Muscle of arm (tissue), 12 donors: ENCODE data around the gene PYGB. TPM values are rescaled to one million over a fixed set of nuclear protein-coding genes. Genes with fewer than 3 reads are reported as not detected.
"Not testable (repeated sequence)": the region's sequence is repeated elsewhere in the genome, so short reads cannot be mapped to it uniquely, and the experiment has no call there.

Source experiments
- DNase-seq: peaks from one replicate; pipeline ENCODE4 v3.0.0-alpha.2; 2013
- polyA plus RNA-seq, 12 donors: library from polyadenylated mRNA; unstranded; fragments of 120-200 nt; gene quantifications; one replicate each; pipeline ENCODE4 v1.2.1, GENCODE V29; 2013; ENCODE audit not compliant: insufficient read length in 12 of 12

The PYGB gene
- polyA plus RNA-seq, 12 donors = 18.2 to 31.2 (median 23.0) TPM; not detected in 1

DNA sequence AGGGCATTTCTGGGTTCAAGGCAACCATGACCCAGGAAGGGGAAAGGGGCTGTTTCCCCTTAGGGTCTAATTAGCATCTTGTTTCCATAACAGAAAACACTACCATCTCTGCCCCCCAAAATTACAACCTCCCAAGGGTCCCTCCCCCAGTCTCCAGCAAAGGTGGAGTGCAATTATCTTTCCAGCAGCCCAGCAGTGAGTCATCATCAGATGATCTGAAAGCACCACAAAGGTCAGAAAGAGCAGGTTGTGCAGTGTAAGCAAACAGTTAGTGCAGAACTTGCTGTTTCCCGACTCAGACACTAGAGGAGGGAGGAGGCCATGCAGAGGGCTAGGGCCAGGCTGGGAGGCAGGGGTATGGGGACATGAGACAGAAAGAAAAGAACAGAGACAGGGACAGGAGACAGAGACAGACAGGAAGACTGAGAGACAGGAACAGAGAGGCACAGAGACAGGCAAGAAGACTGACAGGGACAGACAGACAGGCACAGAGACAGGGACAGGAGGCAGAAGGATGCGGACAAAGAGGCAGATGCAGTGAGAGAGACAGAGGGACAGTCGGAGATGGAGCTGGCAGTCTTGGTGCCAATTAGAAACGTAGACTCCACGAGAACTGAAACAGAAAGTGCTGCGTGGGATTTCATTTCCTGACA, 62.5 kb downstream of the PYGB start:
- DNase-seq = peak; percentile 31

DNA sequence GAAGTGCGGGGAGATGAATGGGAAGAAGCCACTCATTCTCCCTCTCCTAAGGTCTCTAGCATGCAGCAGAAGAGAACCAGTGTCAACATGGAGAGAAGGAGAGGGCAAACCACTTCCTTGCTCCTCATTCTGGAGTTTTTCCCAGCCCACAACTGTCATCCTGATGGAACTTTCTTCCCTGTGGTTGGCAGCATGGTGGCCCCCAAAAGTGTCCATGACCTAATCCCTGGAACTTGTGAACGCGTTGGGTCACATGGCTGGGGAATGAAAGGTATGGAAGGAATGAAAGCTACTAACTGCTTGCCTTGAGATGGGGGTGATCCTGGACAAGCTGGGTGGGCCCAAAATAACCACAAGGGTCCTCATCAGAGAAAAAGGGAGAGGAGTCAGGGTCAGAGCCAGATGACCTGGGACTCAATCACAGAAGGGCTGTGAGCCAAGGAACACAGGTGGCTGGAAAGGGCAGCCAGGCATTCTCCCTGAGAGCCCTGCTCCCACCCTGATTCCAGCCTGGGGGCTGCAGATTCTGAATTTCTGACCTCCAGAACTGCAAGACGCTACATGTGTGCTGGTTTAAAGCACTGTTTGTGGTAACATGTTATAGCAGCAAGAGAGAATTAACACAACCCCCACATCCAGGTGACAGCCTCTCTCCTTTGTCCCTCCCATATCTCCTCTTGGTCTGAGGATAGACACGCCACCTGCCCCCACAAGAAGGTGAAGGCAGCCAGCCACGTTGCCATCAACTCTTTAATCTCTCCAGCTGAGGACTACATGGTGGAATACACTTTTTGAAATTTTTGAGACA, 63.2 kb downstream of the PYGB start:
- DNase-seq = no peak

DNA sequence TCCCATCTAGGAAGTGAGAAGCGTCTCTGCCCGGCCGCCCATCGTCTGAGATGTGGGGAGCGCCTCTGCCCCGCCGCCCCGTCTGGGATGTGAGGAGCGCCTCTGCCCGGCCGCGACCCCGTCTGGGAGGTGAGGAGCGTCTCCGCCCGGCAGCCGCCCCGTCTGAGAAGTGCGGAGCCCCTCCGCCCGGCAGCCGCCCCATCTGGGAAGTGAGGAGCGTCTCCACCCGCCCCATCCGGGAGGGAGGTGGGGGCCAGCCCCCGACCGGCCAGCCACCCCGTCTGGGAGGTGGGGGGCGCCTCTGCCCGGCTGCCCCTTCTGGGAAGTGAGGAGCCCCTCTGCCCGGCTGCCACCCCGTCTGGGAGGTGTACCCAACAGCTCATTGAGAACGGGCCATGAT, 64.8 kb downstream of the PYGB start:
- not testable (repeated sequence) for DNase-seq

DNA sequence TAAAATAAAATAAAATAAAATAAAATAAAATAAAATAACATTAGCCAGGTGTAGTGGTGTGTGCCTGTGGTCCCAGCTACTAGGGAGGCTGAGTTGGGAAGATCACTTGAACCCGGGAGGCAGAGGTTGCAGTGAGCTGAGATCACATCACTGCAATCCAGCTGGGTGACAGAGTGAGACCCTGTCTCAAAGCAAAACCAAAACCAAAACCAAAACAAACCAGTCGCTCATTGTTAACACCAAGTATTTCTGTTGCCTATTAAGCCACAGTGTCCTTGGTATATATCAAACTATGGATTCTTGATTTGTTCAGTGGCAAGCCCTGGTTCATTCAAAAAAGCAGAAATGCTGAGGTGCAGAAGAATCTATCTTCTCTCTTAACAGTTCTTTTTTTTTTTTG, 65.7 kb downstream of the PYGB start:
- no peak for DNase-seq

DNA sequence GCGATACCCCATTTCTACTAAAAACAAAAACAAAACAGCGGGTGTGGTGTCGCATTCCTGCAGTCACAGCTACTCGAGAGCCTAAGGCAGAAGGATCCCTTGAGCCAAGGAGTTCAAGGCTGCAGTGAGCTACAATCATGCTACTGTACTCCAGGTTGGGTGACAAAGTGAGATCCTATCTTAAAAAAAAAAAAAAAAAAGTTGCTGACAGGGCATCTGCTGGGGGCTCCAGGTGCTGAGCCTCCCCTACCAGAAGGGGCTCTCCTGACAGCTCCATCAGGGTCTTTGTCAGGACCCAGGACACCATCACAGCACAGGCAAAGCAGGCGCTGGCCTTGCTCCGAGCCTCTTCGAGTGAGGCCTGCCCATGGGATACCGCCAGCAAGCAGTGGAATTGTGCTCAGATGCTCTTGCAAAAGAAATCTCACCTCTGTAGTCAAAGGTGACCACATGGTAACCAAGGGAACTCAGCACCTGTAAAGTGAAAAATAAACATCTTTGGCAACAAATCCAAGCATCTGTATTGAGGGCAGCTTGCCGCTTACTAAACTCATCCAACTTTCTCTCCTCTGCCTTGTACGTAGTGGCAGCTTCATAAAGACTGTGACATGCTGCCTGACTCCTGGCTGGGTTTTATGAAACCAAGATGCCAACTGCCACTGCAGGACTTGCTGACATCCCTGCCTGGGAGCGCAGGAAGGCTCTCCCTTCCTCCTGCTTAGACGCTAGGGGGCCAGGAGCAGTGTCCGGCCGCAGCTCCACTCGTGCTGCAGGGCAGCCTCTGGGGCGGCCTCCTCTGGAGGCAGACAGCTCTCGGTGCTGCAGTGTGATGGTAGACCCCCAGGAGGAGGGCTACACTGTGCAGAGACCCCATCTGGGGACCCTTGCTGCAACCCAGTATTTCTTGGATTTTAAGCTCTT, 66.9 kb downstream of the PYGB start:
- DNase-seq = no peak

DNA sequence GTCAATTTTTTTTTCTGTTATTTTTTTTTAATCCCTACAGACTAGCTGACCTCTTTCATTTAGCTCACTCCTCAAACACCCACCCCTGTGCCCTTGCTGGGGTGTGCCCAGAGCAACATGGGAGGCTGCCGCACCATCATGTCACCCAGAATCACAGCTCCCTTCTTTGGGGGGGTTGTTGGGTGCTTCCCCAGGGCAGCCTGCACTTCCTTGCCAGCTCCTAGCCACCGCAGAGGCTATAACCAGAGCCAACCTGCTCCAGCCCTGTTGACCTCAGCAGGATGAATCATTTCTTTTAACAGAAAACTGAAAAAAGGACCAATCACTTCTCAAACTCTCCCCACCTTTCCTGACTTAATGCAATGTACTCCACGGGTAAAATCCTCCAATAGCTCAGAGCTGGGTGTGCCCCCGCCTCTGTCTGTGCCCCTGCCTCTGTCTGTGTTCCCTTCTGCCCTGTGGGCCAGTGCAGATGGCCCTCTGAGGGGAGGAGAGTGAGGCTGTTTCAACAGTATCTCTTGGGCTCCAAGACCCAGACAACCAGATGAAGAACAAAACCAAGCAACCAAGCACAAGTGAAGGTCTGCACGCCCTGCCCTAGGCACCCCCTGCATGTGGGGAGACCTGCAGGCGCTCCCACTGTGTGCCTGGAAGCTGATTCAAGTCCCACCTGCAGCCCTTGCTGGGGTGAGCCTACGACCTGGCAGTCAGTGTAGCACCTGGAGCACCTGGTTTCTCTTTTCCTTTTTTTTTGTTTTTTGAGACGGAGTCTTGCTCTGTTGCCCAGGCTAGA, 67.7 kb downstream of the PYGB start:
- no peak for DNase-seq

DNA sequence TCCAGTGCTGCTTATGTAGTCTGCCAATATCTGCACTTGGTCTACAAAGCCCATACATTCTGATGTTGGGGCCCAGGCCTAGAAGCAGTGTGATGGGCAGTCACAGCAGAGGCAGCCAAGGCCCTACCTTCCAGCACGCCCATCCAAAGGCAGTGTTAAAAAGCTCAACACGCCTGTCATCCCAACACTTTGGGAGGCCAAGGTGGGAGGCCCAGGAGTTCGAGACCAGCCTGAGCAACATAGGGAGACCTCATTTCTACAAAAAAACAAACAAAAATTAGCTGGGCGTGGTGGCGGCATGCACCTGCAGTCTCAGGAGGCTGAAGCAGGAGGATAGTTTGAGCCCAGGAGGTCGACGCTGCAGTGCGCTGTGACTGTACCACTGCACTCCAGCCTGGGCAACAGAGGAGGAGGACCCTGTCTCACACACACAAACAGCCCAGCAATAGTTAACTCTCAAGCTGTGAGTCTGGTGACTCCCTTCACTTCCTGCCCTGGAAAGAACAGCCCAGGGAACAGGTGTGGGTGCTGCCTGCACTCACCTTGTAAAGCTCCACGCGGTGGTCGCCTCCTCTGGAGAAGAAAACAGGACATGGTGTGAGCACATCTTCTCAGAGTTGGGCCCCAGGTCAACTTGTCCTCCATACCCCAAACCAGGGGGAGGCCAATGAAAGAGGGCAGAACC, 68.8 kb downstream of the PYGB start:
- no peak for DNase-seq

DNA sequence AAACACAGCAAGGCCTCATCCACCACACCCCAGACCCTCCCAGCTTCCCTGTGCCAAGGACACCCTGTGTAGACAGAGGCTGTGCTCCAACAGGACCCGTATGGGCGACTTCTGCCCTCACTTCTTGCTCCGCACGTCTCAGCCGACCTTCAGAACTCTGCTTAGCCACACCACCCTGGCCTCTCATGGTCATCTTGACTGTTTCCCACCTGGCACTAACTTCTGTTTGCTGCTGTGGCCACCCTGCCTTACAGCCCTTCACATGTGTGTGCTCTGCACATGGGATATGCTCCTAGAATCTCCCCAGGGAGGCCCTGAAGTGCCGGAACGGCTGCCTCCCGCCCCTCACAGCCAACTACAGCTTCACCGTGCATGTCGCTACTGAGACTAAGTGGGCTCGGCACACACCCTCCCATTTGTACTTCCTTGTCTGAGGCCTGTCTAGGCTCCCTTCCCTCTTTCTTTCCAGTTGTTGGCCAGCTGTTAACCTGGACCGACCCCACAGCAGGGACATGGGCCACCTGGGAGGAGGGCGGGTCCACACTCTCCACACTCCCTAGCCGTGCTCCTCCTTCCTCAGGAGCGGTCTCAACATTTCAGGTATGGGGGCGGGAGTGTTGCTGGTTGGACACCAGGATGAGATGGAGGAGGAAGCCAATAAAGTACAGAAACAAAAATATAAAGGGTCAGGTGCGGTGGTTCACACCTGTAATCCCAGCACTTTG, 69.6 kb downstream of the PYGB start:
- DNase-seq = no peak

DNA sequence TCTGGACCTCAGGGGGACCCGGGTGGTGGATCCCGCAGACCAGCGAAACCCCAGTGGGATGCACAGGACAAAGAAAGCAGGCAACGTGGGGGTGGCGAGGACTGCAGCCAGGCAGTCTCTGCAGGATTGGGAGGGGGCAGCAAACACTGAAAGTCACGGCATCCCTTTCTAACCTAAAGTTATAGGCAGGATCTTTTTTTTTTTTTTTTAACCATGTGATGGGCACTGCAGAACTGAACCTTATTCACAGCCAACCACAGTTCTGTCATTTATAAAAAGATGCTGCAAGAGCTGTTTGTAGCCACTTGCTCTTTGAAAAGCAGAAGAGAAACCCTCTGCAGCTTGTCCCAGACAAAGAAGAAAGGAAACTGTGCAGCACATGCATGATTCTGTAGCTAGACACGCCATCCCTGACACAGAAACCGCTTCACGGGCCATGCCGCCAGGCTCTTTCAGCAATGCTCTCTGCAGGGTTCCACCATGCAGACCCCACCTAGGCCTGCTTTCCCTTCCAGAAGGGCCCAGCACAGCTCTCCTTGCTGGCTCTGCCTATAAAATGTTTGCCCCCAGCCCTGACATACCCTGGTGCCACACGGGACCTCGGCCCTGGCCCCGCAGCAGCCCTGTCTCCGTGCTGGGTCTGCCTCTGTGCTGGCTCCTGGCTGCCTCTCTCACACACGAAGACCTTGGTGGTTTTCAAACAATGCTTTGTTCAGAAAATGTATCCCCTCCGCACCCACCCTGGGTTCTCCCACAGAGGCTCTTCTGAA, 70.8 kb downstream of the PYGB start:
- no peak for DNase-seq

DNA sequence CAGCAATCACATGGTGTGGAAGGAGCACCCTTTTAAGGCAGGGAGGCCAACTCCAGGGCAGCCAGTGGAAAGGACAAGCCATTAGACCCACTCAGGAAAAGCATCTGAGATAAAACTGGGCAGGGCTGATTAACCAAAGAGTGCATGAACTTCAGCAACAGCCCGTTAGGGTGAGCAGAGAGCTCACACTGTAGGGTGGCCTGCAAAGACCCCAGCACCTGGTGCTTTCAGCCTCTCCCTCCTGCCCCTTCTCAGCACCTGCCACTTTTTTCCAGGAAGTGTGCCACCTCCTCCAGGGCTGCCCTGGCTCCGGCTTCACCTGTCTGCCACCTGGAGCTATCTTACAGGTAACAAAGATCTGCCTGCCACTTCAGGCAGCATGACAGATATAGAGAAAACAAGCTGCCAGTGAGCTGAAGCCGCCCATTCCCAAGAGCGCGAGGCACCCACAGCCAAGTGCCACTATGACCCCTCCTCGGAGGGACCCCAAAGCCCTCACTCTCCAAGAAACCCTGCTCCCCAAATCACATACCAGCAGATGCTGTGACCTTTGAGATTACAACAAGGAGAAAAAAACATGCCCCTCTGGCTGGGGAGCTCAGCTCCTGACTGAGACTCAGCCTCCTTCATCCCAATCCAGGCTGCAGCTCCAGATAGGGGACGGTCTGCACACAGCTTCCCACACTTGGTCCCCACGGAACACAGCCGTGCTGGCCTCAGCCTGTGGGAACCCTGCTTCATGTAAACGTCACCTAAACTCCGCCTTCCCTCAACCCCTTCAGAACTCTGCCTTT, 71.6 kb downstream of the PYGB start:
- no peak for DNase-seq

DNA sequence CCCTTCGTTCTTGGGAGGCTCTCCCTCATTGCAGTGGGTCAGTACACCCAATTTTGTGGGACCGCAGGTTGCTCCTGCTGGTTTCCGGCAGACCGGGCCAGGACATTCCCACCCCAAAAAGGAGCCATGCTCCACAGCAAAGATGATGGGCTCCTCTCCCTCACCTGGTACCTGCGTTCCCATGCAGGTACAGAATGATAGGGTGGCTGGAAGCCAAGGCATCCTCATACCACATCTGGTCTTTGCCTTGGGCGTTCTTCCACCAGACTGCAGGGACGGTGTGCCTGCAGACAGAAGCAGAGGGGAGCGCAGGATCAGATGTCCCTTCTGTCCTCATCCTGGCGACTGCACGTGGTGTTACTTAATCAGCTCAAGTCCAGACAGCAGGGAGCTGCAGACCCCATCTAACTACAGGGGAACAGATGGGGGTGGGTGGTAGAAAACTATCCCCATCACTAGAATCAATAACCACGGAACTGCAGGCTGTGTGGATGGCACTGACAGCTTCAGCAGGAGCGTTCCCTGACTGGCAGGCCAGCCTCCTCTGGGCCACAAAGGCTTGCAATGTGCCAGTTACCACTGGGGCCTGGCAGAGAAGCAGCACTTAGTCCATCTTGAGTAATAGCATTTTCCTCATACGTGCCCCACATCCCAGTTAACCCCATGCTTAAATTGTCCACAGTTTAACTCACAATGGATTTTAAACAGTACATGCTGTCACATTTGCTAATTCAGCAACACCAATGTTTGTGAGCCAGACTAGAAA, 72.3 kb downstream of the PYGB start:
- no peak for DNase-seq

DNA sequence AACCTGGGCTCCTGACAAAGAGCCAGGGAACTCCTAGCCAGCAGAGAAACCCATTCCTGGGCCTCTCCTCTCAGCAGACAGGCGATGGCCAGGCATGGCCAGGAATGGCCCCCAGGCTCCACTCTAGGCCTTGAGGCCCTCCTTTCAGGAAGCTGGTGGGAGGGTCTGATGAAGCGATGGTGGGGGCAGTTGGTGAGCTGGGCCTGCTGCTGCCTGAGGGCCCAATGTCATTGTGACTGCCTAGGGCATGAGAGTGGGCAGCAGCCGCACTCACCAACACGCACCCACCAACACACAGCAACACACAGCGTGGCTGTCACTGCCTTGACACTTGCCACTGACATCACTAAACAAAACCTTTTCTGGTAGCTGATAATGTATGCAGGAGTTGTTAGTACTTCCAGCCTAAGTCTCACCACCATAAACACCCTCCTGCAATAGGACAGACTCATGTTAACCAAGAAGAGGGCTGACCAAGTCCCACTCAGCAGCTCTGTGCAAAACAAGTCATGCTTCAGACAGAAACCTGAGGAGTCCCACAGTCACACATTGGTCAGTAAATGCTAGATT, 73.5 kb downstream of the PYGB start:
- DNase-seq = no peak

DNA sequence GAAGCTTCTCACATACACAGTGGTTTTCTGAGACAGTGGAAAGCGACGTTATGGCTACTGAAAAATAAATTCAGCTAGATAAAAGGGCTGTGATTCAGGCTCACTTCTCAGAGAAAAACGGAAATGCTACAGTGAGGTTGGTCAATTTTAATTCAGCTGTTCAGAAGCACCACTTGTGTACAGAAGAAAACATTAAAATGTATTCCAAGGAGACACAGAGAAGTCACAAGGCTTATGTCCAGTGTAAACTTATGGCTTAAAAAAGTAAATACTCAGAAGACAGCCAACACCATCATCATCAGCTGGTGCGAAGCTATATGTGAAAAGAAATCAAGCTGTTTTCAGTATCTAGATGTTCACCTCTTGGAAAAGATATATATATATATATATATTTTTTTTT, 74.1 kb downstream of the PYGB start:
- DNase-seq = no peak

DNA sequence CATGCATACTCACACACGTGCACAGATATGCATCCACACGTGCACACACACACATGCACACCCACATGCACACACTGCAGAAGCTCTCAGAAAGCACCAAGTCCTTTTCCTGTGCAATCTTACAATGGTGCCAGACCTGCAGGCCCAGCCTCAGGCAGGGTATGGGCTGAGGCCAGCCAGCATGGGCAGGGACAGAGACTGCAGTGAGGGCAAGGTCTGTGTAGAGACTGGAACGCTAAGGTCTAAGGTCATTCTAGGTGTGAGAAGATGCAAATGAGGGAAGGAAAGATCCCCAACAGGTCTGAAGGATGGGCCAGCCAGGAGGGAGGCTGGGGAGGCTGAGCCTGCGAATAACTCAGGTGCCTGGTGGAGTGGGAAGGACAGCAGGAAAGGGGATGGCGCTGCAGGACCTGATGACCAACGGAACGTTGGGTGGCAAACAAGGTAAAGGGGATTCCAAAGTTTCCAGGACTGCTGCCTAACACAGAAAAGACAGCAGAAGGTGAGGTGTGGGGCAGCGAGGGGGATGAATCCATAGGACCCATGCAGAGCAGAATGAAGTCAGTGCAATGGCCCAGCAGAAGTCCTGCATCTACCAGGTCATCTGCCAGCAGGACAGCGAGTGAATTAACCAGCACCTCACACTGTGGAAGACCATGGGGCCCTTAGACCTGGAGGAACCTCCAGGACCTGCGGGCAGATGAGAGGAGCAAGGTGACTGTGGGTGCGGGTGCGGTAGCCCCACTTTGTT, 75.8 kb downstream of the PYGB start:
- DNase-seq = no peak

DNA sequence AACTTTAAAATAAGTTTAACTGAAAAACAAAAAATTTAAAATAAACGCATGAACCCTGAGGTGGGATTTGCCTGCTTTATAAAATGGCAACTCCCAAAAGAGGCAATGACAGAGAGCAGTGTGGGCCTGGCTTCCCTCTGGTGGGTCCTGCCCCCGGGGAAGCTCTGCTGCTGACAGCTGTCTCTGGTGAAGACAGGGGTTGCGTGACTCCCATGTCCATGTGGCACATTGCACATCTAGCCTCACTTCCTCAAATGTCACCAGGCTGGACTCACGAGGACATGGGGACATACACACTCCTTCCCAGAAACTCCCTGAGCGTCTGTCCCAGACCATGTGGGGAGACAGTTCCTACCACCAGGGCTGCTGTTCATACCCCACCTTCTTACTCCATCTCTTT, 76.5 kb downstream of the PYGB start:
- peak; percentile 26 for DNase-seq

DNA sequence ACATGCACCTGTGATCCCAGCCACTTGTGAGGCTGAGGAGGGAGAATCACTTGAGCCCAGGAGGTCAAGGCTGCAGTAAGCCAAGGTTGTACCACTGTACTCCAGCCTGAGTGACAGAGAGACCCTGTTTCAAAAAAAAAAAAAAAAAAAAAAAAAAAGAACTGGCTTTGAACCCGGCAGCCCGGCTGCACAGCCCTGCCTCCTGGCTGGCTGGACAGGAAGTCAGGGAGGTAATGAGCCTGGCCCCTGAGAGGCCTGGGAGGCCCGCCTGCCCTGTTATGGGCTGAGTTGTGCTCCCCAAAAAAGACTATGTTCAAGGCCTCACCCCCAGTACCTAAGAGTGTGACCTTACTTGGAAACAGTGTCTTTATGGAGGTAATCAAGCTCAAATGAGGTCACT, 77.2 kb downstream of the PYGB start:
- no peak for DNase-seq

DNA sequence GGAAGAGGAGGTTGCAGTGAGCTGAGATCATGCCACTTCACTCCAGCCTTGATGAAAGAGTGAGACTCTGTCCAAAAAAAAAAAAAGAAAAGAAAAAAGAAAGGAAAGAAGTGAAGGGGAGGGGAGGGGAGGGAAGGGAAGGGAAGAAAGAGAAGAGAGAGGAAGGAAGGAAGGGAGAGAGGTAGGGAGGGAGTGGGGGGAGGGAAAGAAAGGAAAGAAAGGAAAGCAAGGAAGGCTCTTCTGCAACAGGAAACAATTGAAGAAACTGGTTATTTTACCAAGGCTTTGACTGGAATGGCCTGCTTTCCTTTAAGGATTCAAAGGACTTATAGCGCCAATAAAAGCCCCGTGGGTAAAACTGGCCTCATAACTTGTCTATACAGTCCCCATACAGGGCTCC, 78.1 kb downstream of the PYGB start:
- no peak for DNase-seq
